OCI-M1 (cell line): ENCODE data around the gene COMMD7.
A peak's percentile ranks its signal among the peaks of the same experiment; 100 is the strongest.
"Not testable (repeated sequence)": the region's sequence is repeated elsewhere in the genome, so short reads cannot be mapped to it uniquely, and the experiment has no call there.

ENCODE experiments used
- DNase-seq: peaks from one replicate; lab custom pipeline; 2025; lab: John Stamatoyannopoulos, UW

The COMMD7 gene

GRCh38 chr20:32728435-32728834 is 14.8 kb downstream of the COMMD7 start:
- not testable (repeated sequence) for DNase-seq

DNA sequence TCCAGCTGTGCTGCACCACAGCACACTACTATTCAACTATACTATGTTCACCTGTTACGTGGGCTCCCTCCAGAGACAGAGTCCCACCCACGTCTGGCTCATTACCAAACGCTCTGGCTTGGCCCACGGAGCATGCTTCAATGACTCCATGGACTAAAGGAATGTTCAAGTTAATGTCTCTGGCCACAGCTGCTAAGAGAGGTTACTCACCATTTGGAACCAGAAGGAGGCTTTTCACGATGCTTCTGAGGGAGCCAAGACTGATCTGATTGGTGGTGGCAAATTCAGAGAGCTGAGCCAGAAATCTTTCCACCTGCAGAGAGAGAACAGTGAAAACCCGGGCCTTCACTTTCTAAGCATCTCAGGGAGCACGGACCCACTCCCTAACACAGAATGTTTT is 15.6 kb downstream of the COMMD7 start:
- no peak for DNase-seq

DNA sequence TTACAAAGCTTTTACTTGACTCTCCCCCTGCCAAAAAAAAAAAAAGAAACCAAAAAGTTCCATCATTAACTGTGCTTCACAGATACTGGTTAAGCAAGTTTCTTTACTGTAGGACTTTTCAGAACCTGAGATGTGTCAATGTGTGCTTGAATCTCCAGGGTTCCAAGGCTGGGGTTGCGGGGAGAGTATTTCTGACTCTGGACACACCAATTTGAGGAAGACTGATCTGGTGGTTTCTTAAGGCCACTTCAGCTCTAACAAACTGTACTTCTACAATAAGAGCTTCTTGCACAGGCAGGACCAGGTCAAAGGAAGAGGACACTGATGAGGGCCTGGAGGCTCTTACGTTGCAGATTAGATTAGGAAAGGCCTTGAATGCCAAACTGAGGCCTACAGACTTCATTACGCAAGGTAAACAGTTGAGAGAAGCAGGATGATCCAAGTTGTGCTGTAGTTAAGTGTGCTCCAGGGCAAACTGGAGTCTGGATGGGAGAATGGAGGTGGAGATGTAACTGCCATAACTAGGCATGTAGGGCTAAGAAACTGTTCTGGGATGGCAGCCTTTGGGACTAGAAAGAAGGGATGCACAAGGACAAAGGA is 24.4 kb downstream of the COMMD7 start:
- DNase-seq, result no peak

- no peak for DNase-seq
These were observed 31.9 kb downstream of the COMMD7 start for GRCh38 chr20:32711346-32711745.

GRCh38 chr20:32709632-32710121 is 33.6 kb downstream of the COMMD7 start:
- DNase-seq, result no peak

DNA sequence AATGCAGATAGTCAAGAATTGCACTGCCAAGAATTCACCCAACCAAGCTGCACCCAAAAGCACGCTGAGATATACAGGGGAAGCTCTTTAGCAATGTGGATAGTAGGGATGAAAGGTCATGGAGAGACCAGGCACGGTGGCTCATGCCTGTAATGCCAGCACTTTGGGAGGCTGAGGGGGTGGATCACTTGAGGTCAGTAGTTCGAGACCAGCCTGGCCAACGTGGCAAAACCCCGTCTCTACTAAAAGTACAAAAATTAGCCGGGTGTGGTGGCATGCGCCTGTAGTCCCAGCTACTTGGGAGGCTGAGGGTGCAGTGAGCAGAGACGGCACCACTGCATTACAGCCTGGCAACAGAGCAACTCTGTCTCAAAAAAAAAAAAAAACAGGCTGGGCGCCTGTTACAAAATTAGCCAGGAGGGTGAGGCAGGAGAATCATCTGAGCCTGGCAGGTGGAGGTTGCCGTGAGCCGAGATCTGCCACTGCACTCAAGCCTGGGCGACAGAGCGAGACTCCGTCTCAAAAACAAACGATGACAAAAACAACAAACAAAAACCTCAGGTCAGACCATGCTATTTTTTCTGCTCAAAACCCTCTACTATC is 34.1 kb downstream of the COMMD7 start:
- not testable (repeated sequence) for DNase-seq

DNA sequence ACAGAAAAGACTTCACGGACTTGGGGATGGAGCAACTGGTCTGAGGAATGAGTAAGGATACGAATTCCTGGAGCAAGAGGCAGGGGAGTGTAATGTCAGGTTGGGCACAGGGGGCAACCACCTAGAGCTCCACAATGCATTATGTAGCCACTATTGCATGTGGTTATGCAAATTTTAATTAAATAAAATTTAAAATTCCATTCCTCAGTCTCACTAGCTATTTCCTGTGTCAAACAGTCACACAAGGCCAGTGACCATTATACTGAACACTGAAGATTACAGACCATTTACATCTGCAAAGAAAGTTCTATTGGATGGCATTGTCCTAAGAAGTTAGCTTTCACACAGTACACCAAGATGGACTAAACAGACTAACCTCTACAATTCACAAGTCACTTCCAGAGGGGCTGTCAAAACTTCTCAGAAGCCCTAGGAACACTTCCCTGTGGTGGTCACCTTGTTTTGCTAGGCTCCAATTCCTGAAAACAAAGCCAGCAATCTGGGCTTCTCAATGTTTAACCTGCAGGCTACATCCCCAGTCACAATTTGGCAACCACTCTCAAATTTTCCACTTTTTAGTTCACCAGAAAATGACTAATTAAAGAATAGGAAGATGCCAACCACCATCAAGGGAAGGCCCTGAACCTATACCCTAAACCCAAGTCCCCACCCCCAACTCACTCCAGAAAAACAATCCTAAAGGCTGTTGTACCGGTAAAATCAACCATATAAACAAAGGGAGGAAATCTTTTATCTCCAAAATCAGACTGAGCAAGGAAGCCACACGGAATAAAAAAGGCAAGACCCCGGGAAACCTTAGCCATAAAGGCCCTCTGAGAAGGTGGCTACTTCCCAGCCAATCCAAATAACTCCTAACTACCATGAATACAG is 35.3 kb downstream of the COMMD7 start:
- no peak for DNase-seq

GRCh38 chr20:32706486-32706885 is 36.8 kb downstream of the COMMD7 start:
- DNase-seq, result no peak

DNA sequence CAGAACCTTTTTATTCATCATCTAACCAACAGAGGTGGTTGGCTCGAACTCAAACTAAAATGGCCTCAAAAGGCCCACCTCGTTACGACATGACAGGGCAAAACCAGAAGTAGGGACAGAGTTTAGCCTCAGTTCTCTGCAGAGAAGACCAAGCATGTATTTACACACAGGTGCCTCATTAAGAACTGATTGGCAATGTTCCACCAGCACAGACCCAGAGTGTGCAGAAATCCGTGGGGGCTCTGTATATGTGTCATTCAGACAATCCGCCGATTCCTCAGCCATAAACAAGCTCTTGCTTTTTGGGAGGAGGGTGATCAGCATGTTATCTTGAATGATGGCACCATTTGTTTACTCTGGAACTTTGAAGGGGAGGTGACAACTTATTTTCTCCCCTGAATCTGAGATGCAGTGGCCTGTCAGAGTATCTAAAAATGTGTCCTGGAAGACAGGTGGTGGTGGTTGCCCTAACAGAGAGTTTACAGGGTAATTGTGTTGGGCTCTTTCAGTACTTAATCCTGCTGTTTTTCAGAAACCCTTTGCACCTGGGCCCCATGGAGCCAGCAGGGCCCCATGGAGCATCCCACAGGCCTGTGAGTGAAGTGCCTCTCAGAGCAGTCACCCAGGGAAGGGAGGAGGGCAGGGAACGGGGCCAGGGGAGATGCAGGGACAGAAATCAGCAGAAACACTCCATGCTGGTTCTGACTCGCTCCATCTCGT is 40.4 kb downstream of the COMMD7 start:
- no peak for DNase-seq

DNA sequence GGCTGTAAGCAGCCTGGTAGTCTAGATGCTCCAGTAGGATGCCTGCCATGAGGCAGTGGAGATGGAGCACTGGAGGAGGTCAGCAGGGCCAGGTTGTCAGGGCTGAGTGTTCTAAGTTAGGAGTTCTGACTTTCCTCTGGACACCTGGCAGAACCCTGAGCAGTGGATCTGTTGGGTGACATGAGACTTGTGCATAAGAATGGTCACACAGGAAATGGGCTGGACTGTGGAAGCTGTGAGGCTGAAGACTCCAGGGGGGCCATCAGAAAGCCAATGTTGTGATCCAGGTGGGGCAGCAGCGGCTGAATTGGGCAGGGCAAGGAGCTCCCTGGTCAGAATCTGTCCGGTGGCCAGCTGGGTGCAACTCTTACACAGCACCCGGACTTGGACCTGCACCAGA is 45.7 kb downstream of the COMMD7 start:
- no peak for DNase-seq

- DNase-seq, result no peak
These were observed 48.2 kb downstream of the COMMD7 start for GRCh38 chr20:32695089-32695488.

DNA sequence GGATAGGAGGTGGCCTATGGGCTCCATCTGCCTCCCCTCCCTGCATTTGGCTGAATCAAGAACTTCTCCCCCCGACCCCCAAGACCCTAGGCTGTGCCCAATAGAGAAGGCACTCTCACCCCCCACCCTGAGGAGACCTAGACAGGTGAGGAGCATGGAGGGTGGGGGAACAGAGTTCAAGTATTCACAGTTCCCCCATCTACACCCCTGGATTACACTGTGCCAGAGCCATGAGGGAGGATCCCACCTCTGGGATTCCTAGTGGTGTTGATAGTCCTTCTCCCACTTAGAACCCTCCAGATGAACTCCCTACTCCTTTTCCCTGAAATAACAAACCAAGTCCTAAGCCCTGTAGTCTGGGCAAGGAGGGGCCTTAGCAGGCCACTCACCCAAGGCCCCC is 54.3 kb downstream of the COMMD7 start:
- not testable (repeated sequence) for DNase-seq

GRCh38 chr20:32687180-32687532 is 56.1 kb downstream of the COMMD7 start:
- DNase-seq, result no peak

DNA sequence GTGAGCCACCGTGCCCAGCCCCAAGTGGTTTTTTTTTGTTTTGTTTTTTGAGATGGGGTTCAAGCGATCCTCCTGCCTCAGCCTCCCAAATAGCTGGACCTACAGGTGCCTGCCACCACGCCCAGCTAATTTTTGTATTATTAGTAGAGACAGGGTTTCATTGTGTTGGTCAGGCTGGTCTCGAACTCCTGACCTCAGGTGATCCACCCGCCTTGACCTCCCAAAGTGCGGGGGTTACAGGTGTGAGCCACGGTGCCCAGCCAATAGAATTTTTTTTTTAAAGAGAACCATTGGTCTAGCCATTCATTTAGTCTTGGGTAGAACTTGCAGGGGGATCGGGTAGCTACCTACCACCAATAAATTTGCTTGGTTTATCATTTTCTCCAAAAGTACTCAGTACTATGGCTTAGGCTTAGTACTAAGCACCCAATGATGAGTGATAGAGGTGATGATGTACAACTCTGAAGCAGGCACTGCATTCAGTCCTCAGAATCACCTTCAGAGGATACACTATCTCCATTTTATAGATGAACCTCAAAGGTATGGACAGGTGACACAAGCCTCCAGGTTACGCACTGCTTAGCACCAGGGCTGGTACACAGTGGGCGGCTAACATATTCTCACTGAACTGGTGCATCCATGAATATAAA is 56.6 kb downstream of the COMMD7 start:
- no peak for DNase-seq

DNA sequence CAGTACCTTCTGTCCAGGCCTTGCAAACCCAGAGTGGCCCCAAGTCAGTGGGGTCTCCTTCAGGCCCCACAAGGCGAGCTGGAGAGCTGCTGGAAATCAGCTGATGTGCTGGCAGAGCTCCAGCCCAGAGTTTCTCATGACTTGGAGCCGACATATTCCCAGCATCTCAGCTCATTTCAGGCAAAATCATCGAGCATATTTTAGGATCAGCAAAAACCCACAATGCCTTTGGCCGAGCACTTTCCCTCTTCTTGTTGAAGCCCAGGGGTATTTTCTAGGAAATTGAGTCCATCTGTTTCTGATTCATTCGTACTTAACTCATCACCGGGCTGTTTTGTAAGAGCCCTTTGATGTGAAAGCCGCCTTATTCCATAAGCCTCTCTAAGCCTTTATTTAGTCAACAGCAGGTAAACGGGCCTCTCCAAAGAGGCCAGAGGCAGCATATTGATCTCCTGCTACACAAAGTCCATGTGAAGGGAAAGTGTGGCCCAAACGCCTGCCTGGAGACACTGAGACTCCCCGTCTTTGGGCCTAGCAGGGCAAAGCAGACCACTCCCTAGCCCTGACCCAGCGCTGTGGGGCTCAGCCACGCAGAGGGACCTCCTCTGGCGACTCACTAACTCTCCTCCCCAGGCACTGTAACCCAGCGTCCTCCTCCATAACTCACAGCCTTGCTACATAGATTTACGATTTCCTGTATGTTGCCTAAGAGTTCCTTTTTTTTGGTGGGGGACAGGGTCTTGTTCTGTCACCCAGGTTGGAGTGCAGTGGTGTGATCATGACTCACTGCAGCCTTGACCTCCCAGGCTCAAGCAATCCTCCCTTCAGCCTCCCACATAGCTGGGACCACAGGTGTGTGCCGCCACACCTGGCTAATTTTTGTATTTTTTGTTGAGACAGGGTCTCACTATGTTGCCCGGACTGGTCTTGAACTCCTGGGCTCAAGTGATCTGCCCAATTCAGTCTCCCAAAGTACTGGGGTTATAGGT is 57.4 kb downstream of the COMMD7 start:
- DNase-seq, result peak; percentile 54

DNA sequence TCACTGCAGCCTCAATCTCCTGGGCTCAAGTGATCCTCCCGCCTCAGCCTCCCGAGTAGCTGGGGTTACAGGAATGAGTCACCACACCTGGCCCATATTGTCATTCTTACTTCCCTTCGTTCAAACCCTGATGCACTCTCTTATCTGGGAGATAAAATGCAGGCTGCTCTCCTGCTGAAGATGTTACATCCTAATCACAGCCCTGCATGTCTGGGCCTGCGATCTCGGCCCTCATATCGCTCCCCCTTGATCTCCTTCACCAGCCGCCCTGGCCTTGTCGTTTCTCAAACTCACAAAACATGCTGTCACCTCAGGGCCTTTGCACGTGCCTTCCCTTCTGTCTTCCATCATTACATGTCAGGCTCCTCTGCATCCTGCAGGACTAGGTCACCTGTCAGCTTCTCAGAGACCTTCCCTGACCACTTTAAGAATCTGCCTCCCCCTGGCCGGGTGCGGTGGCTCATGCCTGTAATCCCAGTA is 60.7 kb downstream of the COMMD7 start:
- DNase-seq, result no peak

DNA sequence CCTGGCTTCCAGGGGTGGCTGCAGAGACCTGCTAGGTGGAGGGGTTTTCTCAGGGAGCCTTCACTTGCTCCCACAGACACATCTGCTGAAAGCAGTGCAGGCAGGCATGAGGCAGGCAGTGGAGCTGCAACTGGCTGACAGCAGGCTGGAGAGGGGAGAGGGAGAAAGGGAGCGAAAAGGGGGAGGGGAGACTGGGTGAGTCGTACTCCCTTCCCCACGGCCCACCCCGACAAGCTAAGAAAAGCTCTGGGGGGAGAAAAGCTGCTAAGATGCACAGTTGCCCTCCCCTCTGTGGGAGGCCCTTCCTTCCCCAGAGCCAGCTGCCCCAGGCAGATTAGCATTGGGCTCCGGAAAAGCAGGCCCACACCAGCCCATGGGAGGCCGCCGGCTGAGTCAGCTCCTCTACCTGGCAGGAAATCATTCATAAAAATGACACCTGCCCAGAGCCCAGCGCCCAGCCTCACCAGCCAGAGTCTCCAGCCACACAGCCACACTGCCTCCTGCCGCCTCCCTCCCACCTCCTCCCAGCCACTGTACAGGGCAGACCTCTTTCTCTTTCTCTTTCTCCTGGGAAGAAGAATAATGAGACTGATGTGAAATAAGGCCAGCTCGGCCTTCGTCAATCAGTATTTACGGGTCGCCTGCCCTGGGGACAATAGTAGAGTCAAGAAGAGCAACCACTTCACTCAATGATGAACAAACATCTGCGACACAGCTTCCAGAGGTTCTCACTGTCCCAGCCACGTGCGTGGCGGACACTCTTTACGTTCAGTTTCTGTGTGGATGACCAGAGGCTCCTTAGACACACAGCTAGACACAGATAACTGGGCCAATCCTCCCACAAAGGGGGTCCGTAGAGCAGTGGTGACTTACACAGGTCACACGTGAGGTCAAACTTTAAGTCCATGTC is 61.8 kb downstream of the COMMD7 start:
- peak; percentile 93 for DNase-seq

- no peak for DNase-seq
These were observed 62.6 kb downstream of the COMMD7 start for GRCh38 chr20:32680544-32681174.

GRCh38 chr20:32678948-32679347 is 64.3 kb downstream of the COMMD7 start:
- DNase-seq, result no peak
